HG03095 (cell line): Measurements from ENCODE around the gene MRPS15.
A peak's percentile ranks its signal among the peaks of the same experiment; 100 is the strongest.
"Not testable (repeated sequence)": the region's sequence is repeated elsewhere in the genome, so short reads cannot be mapped to it uniquely, and the experiment has no call there.

ENCODE experiments used
- ATAC-seq: cut with Tn5 transposase; IDR thresholded peaks from one replicate; pipeline ENCODE4 v1.9.1; 2021; ENCODE audit warnings: moderate library complexity; ENCODE audit not compliant: unreplicated experiment

Gene MRPS15

DNA sequence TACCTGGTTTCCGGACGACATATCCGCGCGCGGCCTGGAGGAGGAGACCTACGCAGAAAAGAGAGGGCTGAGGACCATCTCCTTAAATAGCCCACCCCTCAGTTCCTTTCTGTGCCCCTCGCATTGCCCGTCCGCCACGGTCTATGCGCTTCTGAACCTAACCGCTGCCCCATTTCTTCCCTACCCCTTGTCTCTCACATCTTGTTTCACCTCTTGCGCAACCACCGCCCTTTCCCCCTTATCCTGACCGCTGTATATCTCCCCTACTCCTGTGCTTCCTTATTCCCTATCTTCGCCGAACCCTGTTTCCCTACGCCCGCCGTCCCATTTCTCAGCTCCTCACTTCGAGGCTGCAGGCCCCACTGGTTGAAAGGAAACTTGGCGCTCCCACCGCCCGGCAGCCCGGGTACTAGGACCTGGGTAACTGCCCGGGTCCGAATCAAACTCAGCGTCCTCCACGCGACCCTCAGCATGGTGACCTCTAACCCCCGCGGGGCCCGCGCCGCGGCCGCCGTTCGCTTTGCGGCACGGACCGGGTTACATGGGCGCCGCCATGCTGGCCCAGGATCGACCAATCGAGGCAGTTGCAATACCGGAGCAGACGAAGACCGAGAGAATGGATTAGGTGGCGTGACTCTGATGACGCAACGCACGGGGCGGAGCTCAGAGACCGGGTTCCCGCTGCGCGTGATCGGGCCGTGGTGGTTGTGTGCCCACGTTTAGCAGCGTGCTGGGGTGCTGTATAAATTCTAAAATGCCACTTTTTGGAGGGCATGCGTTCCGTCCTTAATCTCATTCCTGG is at the start of gene MRPS15:
TSS of gene MRPS15 (minus strand) at position 582 of the 802 bp plus-strand sequence. CDS start at position 473, 109 bp downstream.
- ATAC-seq, result peak; percentile 89

DNA sequence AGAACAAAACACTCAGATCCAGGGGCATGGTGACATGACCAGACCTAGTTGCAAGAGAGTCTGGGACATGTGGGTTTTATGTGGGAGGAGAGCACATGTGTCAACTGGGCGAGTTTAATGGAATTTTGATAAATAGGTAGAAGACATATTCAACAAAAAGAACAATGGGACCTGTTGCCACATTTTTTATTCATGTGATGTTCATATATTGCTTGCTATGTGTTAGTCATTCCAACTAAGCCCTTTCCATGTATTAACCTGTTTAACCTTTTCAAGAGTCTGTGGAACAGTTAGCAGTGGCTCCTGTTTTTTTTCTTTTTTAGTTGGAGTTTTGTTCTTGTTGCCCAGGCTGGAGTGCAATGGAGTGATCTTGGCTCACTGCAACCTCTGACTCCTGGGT is 48.7 kb upstream of the MRPS15 start:
- no peak for ATAC-seq

DNA sequence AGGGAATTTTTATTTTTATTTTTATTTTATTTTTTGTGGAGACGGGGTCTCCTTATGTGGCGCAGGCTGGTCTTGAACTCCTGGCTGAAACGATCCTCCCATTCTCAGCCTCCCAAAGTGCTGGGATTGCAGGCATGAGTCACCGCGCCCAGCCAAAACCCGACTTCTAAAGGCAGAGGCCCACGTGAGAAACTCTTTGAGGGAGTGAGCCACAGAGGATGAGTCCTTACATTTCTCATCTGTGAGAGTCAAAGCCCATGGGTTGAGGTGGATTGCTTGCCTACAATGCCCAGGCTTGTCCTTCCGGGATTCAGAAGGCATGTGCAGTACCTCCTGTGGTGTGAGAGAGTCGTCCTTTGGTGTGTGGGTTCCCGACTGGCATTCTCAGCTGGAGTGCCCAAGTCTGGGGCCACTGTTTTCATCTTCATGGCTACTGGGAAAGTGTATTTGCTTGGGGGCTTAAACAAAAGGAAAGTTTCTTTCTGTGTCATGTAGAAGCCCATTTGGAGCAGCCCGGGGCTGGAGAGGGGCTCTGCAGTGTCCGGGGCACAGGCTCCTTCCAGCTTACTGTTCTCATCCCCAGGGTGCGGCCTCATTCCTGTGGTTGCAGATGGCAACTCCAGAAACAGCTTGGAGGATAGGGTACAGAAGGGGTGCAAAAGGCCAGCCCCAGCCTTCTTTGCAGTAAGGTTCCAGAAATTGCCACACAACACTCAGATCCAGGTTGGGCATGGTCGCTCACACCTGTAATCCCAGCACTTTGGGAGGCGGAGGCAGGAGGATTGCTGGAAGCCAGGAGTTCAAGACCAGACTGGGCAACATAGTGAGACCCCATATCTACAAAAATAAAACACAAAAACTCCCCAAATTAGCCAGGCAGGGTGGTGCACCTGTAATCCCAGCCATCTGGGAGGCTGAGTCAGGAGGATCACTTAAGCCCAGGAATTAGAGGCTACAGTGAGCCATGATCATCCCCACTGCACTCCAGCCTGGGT is 47.9 kb upstream of the MRPS15 start:
- ATAC-seq, result no peak

DNA sequence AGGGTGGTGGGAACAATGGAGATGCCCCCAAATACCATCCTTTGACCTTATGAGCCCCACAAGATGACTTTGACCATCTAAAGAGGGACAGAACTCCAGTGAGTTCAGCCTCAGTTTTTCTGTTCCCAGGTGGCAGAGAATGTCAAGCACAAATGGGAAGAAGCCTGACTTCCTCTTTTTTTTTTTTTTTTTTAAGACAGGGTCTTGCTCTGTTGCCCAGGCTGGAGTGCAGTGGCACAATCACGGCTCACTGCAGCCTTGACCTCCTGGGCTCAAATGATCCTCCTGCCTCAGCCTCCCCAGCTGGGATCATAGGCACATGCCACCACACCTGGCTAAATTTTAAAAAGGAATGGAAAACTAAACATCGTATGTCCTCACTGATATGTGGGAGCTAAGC is 47.0 kb upstream of the MRPS15 start:
- not testable (repeated sequence) for ATAC-seq

DNA sequence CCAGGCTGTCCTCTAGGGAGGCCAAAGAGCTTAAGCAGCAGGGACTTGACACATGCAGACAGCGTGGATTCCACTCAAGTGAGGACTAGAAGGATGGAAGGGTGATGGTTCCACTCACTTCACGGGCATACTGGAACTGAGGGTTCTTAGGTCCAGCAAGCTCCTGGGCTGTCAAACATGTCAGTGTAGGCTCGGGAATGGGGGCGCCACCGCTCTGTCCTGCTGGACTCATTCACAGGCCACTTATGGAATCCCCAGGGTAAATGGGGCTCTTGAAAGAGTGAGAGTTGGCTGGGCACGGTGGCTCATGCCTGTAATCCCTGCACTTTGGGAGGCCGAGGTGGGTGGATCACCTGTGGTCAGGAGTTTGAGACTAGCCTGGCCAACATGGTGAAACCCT is 46.2 kb upstream of the MRPS15 start:
- no peak for ATAC-seq

DNA sequence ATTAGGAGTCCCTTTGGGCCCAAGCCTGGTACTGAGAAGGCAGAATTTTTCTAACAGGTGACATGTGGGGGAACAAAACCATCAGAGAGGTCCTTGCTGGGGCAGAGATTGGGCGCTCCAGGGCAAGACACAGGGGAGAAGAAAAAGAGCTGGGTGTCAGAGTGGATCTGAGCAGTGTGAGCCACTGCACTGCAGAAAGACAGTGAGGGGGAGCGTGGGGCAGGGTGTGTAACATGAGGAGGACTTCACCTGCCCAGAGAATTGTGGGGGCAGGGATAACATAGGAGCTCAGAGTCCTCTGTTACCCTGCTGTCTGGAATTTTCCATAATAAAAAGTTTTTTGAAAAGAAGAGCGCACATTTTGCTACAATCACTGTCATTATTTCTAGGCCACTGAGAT is 44.1 kb upstream of the MRPS15 start:
- ATAC-seq, result no peak

DNA sequence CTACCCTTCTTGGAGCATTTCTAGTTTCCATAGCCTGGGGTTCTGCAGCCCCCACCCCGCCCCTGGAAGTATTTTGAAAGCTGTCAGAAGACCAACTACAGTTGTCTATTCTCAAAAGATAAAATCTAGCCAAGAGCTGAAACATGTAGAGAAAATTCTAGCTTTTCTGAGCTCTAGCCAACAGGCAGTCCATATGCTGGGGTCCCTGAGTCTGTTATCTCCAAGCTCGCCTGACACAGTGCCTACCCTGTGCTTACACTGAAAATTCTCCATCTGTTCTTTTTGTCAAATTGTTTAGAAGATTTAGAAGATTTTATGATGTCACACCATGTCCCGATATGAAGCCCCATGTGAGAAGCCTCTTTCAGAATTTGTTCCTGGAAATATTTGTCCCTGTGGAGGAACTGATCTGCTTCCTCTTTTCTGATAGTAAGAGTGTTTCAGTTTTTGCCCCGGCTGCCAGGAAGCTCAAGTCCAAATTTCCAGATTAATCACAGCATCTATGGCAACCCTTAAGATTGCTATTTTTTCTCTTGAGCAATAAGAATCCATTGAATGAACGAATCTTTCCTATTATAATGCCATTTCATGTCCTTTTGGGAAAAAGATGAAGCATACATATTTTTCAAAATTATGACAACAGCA is 42.2 kb upstream of the MRPS15 start:
- no peak for ATAC-seq

DNA sequence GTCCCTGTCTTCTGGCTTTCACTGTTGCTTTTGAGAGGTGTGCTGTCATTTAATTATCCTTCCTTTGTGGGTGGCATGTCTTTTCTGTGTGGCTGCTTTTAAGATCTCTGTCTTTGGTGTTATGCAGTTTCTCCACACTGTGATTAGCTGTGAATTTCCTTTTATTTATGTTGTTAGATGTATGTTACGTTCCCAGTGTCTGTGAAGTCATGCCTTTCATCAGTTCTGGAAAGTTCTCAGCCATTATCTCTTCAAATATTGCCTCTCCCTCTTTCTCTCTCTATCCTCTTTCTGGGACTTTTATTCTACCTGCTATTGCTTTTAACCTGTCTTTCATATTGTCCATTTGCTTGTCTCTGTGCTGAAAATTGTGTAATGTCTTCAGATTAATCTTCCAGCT is 39.5 kb upstream of the MRPS15 start:
- no peak for ATAC-seq

DNA sequence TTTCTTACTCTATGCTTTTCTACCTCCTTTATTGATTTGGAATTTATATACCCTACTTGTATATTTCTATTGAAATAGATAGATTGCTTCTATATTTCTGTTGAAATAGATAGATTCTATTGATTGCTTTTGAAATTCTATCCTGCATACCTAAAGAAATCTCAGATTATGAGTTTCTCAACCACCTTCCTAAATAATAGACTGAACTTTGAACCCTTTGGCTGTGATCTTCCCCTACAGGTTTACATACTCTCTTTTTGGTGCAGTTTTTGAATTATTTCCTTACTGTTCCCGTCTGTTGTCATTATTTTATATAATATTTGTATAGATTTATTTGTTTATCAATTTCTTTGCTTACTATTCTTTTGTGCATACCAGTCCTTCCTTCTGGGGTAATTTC is 39.0 kb upstream of the MRPS15 start:
- no peak for ATAC-seq

DNA sequence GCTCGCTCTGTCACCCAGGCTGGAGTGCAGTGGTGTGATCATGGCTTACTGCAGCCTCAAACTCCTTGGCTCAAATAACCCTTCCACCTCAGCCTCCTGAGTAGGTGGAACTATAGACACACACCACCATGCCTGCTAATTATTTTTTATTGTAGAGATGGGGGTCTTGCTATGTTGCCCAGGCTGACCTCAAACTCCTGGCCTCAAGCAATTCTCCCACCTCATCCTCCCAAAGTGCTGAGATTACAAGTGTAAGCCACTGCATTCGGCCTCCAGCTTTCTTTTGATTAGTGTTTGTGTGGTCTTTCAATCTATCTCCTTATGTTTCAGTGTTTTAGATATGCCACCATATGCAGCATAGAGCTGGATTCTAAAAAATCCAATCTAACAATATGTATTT is 38.4 kb upstream of the MRPS15 start:
- no peak for ATAC-seq

DNA sequence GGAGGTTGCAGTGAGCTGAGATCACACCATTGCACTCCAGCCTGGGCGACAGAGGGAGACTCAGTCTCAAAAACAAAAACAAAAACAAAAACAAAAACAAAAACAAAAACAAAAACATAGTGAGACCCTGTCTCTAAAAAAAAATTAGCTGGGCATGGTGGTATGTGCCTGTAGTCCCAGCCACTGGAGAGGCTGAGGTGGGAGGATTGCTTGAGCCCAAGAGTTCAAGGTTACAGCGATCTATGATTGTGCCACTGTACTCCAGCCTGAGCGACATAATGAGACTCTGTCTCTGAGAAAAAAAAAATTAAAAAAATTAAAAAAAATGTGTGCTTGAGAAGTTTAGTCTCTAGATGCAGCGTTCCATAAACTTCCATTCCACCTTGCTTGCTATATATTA is 37.7 kb upstream of the MRPS15 start:
- ATAC-seq, result not testable (repeated sequence)

DNA sequence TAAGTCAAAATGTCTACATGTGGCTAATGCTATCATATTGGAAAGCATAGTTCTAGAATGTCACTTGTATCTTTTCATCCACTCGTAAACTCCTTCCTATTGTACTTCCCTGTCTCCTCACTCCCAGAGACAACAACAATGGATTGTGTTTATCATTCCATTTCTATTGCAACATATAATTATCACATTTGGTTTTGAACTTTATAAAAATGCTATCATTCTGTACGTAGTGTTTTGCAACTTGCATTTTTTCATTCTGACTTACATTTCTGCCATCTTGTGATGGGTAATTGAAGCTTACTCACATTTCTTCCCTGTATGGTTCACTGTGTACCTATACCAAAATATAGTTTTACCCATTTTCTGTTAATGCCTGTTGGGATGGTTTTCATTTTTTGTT is 33.0 kb upstream of the MRPS15 start:
- no peak for ATAC-seq

DNA sequence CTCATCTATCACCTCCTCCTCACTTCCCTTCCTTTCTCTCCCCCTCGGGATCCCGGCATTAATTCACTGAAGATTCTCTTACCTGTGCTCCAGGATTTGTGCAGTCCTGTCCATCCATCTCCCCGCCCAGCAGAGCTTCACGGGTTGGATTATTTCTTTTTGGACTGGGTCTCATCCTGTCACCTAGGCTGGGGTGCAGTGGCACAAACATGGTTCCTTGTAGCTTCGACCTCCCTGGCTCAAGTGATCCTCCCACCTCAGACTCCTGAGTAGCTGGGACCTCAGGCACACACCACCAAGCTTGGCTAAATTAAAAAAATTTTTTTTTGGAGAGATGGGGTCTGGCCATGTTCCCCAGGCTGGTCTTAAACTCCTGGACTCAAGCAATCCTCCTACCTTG is 30.8 kb upstream of the MRPS15 start:
- ATAC-seq, result no peak

DNA sequence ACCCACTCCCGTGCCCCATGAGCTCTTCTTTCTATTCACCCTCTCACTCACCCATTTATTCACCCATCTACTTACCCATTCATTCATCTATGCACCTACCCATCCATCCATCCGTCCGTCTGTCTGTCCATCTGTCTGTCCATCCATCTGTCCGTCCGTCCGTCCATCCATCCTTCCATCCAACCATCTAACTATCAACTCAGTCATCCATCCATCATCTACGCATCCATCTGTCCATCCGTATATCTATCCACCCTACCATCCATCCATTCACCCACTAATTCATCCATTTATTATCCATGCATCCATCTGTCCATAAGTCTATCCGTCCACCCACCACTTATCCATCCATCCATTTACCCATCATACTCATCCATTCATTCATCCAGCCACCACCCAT is 29.3 kb upstream of the MRPS15 start:
- no peak for ATAC-seq

DNA sequence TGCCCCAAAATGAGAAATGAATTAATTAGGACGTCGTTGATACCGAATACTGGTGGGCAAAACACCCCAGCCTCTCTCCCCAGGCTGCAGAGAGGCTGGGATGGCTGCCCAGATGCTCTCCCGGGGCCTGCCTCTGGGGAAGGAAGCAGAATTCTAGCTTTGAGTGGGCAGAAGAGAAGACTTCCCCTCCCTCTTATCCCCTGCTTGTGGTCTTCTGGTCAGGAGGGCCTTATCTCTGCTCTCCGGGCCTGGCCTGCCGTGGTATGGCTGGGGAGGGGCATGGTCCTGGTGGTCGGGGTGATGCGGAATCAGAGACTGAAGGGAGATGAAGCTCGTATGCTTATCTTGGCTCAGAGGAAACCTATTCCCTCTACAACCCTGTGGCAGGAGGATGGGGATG is 28.3 kb upstream of the MRPS15 start:
- no peak for ATAC-seq

DNA sequence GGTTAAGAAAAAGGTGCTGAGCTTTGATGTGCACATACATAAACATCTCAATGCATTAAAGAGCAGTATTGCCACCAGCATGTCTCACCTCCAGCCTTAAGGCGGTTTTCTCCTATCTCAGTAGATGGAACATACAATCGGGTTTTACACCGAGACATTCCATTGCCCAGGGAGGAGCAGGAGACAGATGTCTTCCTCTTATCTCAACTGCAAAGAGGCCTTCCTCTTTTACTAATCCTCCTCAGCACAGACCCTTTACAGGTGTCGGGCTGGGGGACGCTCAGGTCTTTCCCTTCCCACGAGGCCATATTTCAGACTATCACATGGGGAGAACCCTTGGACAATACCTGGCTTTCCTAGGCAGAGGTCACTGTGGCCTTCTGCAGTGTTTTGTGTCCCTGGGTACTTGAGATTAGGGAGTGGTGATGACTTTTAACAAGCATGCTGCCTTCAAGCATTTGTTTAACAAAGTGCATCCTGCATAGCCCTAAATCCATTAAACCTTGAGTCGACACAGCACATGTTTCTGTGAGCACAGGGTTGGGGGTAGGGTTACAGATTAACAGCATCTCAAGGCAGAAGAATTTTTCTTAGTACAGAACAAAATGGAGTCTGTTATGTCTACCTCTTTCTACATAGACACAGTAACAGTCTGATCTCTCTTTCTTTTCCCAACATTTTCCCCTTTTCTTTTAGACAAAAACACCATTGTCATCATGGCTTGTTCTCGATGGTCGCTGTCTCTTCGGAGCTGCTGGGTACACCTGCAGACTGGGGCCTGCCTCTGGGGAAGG is 25.3 kb upstream of the MRPS15 start:
- ATAC-seq, result not testable (repeated sequence)

DNA sequence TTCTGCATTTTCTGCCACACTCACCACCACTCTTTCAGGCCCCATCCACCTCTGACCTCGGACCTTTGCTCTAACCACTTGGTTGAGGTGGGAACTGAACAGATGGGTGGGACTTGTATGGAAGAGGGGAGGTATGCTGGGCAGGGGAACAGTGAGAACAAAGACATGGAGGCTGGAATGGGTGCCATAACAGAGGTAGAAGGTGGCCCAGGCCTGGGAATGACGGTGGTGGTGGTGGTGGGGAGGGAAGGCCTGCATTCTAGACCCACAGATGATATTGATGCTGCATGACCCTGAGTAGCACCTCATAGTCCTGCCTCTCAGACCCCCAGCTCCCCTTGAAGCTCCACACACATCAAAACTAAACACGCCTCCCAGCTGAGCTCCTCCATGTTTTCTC is 23.7 kb upstream of the MRPS15 start:
- ATAC-seq, result no peak

DNA sequence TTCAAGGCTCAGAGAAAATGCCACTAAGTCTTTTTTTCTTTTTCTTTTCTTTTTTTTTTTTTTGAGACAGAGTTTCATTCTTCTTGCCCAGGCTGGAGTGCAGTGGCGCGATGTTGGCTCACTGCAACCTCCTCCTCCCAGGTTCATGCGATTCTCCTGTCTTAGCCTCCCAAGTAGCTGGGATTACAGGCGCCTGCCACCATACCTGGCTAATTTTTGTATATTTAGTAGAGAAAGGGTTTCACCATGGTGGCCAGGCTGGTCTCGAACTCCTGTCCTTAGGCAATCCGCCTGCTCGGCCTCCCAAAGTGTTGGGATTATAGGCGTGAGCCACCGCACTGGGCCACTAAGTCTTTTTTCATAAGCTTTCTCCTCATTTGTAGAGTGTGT is 23.1 kb upstream of the MRPS15 start:
- not testable (repeated sequence) for ATAC-seq

DNA sequence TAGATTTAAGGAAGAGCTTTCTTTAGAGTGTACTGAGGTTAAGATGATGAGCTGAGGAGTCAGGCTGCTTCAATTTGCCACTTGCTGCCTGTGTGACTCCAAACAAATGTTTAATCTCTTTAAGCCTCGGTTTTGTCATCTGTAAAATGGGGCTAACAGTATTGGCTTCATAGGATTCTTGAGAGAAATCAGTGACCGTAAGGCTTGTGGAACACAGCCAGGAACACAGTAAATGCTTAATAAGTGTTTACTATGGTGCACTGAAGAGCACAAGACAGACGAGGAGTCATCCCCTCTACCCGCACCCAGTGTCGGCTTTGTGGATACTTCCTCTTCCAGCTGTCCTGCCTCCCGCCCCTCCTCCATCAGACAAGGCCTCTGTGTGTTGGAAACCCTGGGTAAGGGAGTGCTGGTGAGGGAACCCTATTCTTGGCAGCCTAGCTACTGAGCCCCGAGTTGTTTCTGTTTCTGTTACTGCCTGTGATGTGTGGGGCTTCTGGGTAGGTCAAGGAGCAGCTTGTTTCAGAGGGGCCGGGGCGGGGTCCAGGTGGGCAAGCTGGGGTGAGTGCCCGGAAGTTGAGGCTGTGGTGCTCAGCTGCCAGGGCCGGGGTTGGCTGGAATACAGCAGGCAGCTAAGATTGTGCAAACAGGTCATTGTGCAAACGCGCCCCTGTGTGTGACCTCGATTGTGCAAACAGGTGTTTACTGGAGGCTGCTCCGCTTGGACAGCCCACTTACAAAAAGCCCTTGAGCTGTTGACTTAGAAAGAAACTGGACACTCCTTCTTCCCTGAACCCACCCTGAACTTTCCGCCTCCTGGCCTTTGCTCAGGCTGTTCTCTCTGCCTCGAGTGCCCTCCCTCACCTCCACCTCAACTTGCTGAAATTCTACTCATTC is 22.5 kb upstream of the MRPS15 start:
- ATAC-seq, result no peak

DNA sequence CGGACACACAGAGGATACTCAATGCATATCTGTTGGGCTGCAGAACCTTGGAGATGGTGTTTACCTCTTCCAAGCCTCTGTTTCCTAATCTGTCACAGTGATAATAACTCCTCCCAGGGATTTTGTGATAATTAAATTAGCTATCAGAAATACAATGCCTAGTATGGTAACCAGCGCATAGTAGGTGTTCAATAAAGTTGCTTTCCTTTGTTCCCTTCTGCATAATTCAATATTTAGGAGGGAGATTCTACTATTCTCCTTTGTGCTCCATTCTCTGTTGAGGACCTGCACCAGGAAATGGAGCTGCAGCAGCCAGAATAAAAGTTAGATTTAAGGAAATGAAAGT is 21.9 kb upstream of the MRPS15 start:
- ATAC-seq, result no peak
